ENCODE measurements around the gene STX10. TPM values are rescaled to one million over a fixed set of nuclear protein-coding genes. Genes with fewer than 3 reads are reported as not detected.

STX10 gene
- total RNA-seq, 1 donor from 2014 or later = 34.5 TPM

DNA sequence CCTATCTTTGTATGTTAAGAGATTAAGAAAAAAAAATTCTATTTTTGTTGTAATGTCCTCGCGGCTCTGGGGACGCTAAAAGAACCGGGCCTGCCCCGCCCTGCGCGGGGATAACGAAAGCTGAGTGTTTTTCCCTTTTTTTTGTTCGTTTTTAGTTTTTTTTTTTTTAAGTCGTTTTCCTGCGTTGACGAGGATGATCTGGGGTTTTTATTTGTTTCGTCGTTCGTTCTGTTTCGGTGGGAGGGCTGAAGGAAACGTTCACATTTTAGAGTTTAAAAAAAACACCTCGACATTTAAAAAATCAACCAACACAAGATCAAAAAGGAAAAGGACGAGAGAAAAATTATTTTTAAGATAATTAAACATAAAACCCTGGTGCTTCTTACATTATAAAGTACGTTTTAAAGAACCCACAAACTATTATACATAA lies 53.1 kb downstream of the STX10 start:
- ATAC-seq (no peak), DNase-seq (ENCODE audit: missing footprints) (no peak)
- intact Hi-C loops (cut with DNase I) = loop anchor here (5.0 kb wide), 1 partner anchor 40 kb away; no protein-coding TSS in a partner anchor

DNA sequence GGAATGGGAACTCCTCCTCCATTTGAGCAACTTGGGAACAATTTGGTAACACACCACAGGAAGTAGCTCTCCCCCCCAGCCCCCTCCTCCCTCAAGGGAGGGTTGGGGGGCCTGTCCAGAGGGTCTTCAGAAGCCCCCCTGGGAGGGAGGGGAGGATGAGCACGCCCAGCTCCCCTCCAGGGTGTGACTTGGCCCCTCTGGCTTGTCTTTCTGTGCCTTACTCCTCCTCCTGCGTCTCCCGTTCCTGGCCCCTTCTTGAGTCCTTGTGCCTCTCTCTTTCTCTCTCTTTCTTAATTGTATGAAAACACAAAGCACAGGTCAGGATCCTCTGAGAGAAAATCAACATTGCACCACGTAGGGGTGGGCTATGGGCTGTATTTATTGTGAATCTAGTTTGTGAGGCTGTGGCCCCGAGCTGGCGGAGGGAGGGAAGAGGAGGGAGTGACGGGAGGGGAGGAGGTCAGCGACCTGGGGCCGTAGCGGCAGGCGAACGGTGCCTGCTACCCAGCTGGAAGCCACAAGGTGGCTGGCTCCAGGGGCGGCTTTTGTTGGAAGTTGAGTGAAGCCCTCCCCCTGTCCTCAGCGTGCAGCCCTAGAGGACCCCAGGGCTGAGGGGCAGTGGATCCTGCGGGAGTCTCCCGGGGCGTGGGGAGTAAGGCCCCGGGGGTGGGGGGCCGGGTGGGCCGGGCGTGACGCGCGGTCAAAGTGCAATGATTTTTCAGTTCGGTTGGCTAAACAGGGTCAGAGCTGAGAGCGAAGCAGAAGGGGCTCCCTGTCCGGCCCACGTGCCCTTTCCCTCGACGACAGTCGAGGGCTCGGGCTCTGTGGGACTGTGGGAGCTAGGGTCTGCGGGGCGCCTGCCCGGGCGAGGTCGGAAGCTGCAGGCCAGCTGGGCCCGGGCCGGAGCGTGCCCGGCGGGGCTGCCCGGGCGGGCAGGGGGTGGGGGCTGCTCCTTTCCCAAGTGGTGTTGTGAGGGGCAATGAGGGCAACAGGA lies 53.9 kb downstream of the STX10 start:
- no peak for DNase-seq (ENCODE audit: missing footprints)
- intact Hi-C loops (cut with DNase I) = loop anchor here (5.0 kb wide), 1 partner anchor 39 kb away; no protein-coding TSS in a partner anchor
- no peak for ATAC-seq

DNA sequence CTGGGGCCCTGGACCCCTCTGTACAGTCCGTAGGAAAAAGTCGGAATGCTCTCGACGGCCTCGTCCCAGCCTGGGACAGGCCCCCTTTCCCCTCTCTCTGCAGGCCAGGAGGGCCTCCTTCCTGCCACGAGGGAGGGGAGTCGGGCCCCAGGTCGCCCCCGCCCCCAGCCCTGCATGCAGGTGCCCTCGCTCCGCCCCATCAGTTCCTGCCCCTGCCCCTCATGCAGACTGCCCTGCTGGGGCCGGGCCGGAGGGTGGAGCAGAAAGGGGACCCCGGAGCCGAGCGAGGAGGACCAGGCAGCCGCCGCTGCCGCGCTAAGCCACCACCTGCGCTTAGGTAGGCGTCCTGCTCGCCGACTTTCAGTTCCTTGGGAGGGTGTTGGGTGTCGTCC lies 54.8 kb downstream of the STX10 start:
- intact Hi-C loops (cut with DNase I) = loop anchor here (5.0 kb wide), 1 partner anchor 38 kb away; no protein-coding TSS in a partner anchor
- DNase-seq (ENCODE audit: missing footprints) (no peak), ATAC-seq (no peak)

DNA sequence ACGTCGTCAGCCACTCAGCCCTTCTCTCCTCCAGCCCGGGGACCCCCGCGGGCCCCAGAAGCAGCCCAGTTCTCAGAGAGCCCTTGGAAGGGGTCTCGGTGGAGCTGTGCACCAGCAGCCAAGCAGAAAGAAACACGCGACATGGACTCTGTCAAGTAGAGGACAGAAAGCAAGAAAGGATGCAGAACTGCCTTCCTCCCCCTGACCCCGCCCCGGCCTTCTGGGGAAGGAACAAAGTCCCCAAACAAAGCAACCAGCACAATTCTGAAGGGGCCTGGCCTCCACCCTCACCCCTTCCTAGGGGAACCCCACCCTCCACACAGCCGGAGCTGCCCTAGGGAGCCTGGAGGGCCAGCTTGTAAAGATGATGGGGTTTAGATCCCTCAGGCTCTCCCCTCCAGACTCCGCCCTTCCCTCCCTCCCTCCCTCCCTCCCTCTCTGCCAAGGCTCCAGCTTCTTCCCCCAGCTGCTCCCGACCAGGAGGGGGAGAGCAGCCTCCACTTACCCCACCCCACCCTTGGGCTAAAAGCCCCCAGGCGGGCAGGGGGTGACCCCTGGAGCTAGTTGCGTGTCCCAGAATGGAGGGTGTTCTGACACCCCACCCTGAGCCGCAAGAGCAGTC lies 55.3 kb downstream of the STX10 start:
- intact Hi-C loops (cut with DNase I) = loop anchor here (5.0 kb wide), 1 partner anchor 38 kb away; no protein-coding TSS in a partner anchor
- no peak for DNase-seq (ENCODE audit: missing footprints)
- ATAC-seq = no peak

DNA sequence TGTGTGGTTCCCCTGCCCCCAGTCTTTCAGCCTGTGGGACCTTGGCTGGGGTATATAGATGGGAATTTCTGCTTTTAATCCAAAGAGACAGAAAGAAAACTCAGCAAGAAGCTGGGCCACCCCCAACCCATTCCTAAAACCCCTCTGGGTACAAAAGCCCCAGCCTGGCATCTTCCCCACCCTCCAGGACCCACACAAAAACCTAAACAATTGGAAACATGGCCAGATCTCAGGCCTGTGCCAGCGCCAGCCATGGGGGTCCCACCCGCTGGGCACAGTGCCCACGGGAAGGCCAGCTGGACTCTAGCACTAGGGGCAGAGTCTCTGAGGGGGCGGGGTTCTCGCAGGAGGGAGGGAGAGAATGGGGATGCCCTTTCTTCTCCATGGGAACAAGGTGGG lies 56.1 kb downstream of the STX10 start:
- DNase-seq (ENCODE audit: missing footprints) = no peak
- ATAC-seq = no peak
- intact Hi-C loops (cut with DNase I) = no loop called here

Other genes starting within 250 kb of the STX10 start
- gene SYCE2, start 231.1 kb downstream of the STX10 start, total RNA-seq = not detected
- 37.6 TPM for gene FARSA, start 216.7 kb downstream of the STX10 start, total RNA-seq
- gene CALR, start 211.8 kb downstream of the STX10 start, total RNA-seq = 496 TPM
- 171 TPM for gene RAD23A, start 204.5 kb downstream of the STX10 start, total RNA-seq
- gene GADD45GIP1, start 193.2 kb downstream of the STX10 start, total RNA-seq = 33.7 TPM
- 9.9 TPM for gene DAND5, start 180.8 kb downstream of the STX10 start, total RNA-seq
- 159 TPM for gene NFIX, start 154.9 kb downstream of the STX10 start, total RNA-seq
- gene LYL1, start 47.5 kb downstream of the STX10 start, total RNA-seq = 9.4 TPM
- 21.1 TPM for gene TRMT1, start 33.6 kb downstream of the STX10 start, total RNA-seq
- gene NACC1, start 32.1 kb downstream of the STX10 start, total RNA-seq = 54.0 TPM
- 18.8 TPM for gene IER2, start within 50 bp of the STX10 start, total RNA-seq

All from Right ventricle myocardium inferior (tissue), 1 donor.